Esophagus muscularis mucosa (tissue), 3 donors: ENCODE measurements around the gene ENOX1.

ENCODE experiments used
- CTCF ChIP-seq, 3 experiments: fragments of 200-600 bp in 2 of 3; fragments of 450-650 bp in 1 of 3; sonication (generic) in 2 of 3; IDR thresholded peaks; one replicate each; pipeline ENCODE4 v1.5.1; 2017 to 2019; ENCODE audit warnings: antibody characterized with exemption in 3 of 3, mild to moderate bottlenecking in 2 of 3, moderate library complexity in 1 of 3
- POLR2A ChIP-seq: fragments of 450-650 bp; IDR thresholded peaks from one replicate; pipeline ENCODE4 v1.6.1; 2017; ENCODE audit warnings: antibody characterized with exemption, moderate library complexity, mild to moderate bottlenecking, low read depth
- POLR2AphosphoS5 ChIP-seq, 2 donors: sonication (generic); formaldehyde crosslinking; IDR thresholded peaks; one replicate each; pipeline ENCODE4 v1.6.1; 2017; ENCODE audit warnings: antibody characterized with exemption in 2 of 2

GRCh38 chr13:43572656-43573360 lies 214.0 kb downstream of the ENOX1 start:
- TF ChIP-seq CTCF (IDR thresholded peaks at IDR 0.05): no peak
- no peak for TF ChIP-seq POLR2A
- no peak for TF ChIP-seq POLR2AphosphoS5 (IDR thresholded peaks at IDR 0.05)
